ENCODE data around the gene OPRL1. TPM values are rescaled to one million over a fixed set of nuclear protein-coding genes. Genes with fewer than 3 reads are reported as not detected.

The OPRL1 gene
- total RNA-seq, 4 donors from 2014 or later: 0.45 to 0.68 (median 0.52) TPM

DNA sequence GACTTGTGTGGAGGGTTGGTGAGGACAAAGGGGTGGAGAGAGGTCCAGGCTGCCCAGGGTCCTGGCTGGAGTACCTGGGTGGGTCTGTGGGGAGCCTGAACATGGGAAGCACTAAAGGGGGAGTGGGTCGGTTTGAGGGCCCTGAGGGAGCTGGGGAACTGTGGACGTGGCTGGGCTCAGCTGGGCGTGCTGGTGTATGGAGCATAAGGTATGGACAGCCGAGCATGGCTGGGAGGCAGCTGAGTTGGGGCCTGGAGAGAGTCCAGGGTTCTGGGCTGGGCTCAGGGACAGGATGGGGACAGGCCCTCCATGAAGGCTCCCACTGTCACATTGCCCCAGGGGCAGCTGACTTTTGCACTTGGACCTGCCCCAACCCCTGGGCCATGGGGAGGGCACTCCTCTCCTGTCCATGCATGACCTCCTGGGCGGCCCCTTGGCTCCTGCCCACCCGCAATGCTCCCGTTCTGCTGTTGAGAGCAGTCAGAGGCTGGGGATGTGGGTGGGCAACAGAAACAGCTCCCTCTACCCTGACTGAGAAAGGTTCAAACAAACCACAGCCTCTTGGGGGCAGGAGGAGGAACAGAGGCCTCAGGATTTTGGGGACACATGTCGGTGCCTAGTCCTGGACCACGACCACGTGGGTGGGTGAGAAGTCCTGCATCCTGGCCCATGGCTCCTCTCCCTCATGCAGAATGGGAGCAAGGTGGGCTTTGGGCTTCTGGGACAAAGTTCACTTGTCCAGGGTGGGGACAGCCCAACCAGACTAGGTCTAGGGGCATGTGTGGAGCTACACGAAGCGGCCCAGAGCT is 39.4 kb upstream of the OPRL1 start:
- no peak overlapping the region for H3K4me3 ChIP-seq
- 69% methylated on average over 8 of the region's 12 CpGs for WGBS
- peaks cover 41% of the 10 kb centered on the region for H3K27me3 ChIP-seq
- no peak for TF ChIP-seq EP300 (IDR thresholded peaks at IDR 0.05)
- TF ChIP-seq CTCF (IDR thresholded peaks at IDR 0.05): no peak
- TF ChIP-seq POLR2AphosphoS5 (IDR thresholded peaks at IDR 0.05): no peak
- TF ChIP-seq POLR2A (IDR thresholded peaks at IDR 0.05): no peak
- H3K9me3 ChIP-seq: no peaks in the 10 kb centered on the region
- no peak overlapping the region for H3K27ac ChIP-seq
- H3K4me1 ChIP-seq: peaks cover 59% of the 10 kb centered on the region
- H3K36me3 ChIP-seq: no peaks in the 10 kb centered on the region
- peak in 1 of 2 donors; percentile 65 for DNase-seq (ENCODE audit: low spot score in 2 of 2)

DNA sequence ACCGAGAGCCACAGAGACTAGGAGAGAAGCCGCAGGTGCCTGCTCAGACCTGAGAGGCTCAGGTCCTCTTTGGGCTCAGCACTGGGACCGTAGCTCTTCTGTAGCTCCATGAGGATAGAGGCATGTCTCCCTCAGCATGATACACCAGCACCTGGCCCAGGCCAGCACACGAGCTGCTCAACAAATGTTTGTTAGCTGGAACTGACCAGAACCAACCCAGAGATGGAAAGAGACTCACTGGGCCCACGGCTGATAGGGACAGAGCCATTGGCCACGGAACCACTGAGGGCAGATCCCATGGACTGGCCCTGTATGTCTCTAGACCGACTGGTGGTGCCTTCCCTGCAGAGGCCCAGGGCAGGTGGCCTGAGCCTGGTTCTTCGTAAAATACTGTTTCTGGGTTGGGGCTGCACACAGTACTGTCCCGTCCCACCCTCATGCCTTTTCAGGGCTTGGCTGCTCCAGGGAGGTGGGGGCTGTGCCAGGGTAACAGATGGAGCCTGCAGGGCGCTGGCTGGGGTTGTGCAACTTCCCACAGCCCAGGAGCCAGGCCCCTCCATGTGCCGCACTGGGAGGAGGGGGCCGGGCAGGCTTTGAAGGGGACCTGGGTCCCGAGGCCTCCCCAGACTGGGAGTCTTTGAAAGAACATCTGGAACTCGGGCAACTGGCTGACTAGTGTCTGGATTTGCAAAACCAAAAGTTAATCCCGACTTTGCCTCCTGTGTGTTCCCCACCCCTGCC is 38.7 kb upstream of the OPRL1 start:
- peaks cover 47% of the 10 kb centered on the region for H3K27me3 ChIP-seq
- WGBS: 20% methylated on average over 1 of the region's 15 CpGs
- DNase-seq (ENCODE audit: low spot score in 2 of 2): no peak
- TF ChIP-seq CTCF (IDR thresholded peaks at IDR 0.05) (no peak), POLR2A (IDR thresholded peaks at IDR 0.05) (no peak), POLR2AphosphoS5 (IDR thresholded peaks at IDR 0.05) (no peak), EP300 (IDR thresholded peaks at IDR 0.05) (no peak)
- H3K9me3 ChIP-seq: no peaks in the 10 kb centered on the region
- H3K27ac ChIP-seq: no peak overlapping the region
- peak overlapping the region; percentile 46 for H3K4me3 ChIP-seq
- H3K36me3 ChIP-seq: no peaks in the 10 kb centered on the region
- H3K4me1 ChIP-seq: peaks cover 59% of the 10 kb centered on the region

DNA sequence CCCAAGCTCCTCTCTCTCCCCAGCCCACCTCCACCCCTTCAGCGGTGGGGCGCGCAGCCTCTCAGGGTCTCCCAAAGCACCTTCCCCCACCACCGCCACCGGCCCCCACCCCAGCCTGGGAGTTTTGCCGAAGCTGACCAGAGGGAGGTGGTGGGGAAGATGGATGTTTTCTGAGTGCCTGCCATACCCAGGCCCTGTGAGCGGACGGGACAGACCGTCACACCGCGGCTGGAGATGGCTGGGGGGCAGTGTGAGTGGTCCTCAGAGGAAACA is 38.2 kb upstream of the OPRL1 start:
- Histone ChIP-seq H3K36me3 (no peaks in the 10 kb centered on the region), H3K4me3 (peak overlapping the region; percentile 46), H3K27ac (peak overlapping the region; percentile 33), H3K9me3 (no peaks in the 10 kb centered on the region), H3K27me3 (peaks cover 52% of the 10 kb centered on the region), H3K4me1 (peaks cover 59% of the 10 kb centered on the region)
- WGBS: 50% methylated on average over 6 of the region's 11 CpGs
- no peak for DNase-seq (ENCODE audit: low spot score in 2 of 2)
- TF ChIP-seq POLR2A (IDR thresholded peaks at IDR 0.05): no peak

- 23% methylated on average over 6 of the region's 55 CpGs for WGBS
- H3K27me3 ChIP-seq: peaks cover 57% of the 10 kb centered on the region
- peaks cover 59% of the 10 kb centered on the region for H3K4me1 ChIP-seq
- no peak for DNase-seq (ENCODE audit: low spot score in 2 of 2)
- no peaks in the 10 kb centered on the region for H3K36me3 ChIP-seq
- H3K9me3 ChIP-seq: no peaks in the 10 kb centered on the region
- H3K27ac ChIP-seq: peak overlapping the region; percentile 33
- TF ChIP-seq EP300 (IDR thresholded peaks at IDR 0.05) (no peak), POLR2AphosphoS5 (IDR thresholded peaks at IDR 0.05) (no peak), POLR2A (IDR thresholded peaks at IDR 0.05) (no peak), CTCF (IDR thresholded peaks at IDR 0.05) (no peak)
- H3K4me3 ChIP-seq: peak overlapping the region; percentile 46
Measured at GRCh38 chr20:64042054-64042781, 37.7 kb upstream of the OPRL1 start.

DNA sequence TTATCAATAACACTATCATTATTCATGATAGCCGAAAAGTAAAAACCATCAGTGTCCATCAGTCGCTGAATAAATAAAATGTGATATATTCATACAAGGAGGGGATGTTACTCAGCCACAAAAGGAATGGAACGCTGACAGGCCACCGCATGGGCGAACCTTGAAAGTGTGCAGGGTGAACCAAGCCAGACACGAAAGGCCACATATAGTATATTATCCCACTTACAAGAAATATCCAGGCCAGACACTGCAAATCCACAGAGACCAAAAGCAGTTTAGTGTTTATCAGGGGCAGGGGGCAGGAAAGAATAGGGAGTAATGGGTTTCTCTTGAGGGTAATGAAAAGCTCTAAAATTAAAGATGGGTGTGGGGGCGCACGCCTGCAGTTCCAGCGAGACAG is 36.1 kb upstream of the OPRL1 start:
- Histone ChIP-seq H3K4me3 (no peak overlapping the region), H3K27me3 (peaks cover 62% of the 10 kb centered on the region), H3K4me1 (peaks cover 56% of the 10 kb centered on the region), H3K36me3 (no peaks in the 10 kb centered on the region), H3K9me3 (no peaks in the 10 kb centered on the region), H3K27ac (no peak overlapping the region)
- TF ChIP-seq CTCF (IDR thresholded peaks at IDR 0.05): no peak
- TF ChIP-seq EP300 (IDR thresholded peaks at IDR 0.05): no peak
- TF ChIP-seq POLR2AphosphoS5 (IDR thresholded peaks at IDR 0.05): no peak
- no peak for TF ChIP-seq POLR2A (IDR thresholded peaks at IDR 0.05)
- no peak for DNase-seq (ENCODE audit: low spot score in 2 of 2)
- 90% methylated on average over 9 of the region's 9 CpGs for WGBS

Data from suprapubic skin (tissue), 4 donors.